ENCODE data around the gene ANKRD11.
A peak's percentile ranks its signal among the peaks of the same experiment; 100 is the strongest.
"Not testable (repeated sequence)": the region's sequence is repeated elsewhere in the genome, so short reads cannot be mapped to it uniquely, and the experiment has no call there.

Gene ANKRD11

GRCh38 chr16:89376812-89377452, 113.4 kb downstream of the ANKRD11 start:
- no peak for DNase-seq

GRCh38 chr16:89375686-89376085, 114.7 kb downstream of the ANKRD11 start:
- no peak for DNase-seq

- peak; percentile 53 for DNase-seq
Measured at GRCh38 chr16:89375021-89375420, 115.3 kb downstream of the ANKRD11 start.

DNA sequence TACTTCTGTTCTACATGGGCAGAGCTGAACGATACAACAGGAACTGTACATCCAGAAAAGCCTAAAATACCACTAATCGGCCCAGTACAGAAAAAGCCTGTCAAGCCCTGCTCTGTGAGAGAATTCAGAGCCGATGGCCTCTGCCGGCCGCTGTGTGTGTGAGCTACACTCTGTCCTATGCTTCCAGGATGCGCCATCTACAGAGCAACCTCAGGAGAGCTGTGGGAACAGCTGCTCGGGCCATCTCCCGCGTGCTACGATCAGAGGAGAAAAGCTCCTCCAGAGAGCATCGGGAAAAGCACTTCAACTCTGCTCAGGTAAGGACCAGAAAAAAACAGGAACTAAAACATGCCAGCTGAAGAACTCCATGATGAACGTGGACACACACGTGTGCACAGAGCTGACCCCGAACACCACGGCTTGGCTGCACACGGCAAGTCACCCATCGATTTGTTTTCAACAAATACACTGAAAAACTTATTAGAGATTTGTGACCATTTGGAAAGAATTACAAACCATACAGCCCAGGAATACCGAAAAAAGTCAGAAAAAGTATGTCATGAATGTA, 115.9 kb downstream of the ANKRD11 start:
- peak; percentile 63 for DNase-seq

- no peak for DNase-seq
Measured at GRCh38 chr16:89373355-89374110, 116.8 kb downstream of the ANKRD11 start.

DNA sequence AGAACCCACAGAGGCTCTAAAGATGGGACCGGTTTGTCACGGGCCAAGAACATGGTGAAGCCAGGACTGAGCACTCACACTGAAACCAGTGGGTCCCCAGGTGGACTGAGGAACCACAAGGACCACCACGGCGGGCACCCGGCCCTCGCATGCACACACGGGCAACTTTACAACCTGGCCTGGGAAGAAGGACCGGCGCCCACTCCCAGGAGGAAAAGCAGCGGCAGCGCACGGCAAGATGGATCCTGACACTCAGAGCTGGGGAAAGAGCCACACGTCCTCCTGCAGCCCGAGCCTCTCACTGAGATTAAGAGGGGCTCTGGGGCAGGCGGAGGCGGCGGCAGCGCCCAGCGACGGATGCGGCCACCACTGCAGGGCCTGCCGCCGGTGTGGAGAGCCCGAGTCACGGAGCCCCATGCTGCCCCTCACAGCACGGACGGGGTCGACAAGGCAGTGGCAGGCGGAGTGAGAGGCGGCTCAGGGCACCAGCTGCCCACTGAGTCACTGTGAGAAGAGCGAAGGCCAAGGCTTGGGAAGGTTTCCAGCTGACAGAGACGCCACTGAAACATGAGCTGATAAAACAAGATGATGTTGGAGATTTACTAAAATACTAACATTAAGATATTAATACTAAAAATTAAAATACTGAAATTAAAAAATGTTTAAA, 118.3 kb downstream of the ANKRD11 start:
- DNase-seq = no peak

DNA sequence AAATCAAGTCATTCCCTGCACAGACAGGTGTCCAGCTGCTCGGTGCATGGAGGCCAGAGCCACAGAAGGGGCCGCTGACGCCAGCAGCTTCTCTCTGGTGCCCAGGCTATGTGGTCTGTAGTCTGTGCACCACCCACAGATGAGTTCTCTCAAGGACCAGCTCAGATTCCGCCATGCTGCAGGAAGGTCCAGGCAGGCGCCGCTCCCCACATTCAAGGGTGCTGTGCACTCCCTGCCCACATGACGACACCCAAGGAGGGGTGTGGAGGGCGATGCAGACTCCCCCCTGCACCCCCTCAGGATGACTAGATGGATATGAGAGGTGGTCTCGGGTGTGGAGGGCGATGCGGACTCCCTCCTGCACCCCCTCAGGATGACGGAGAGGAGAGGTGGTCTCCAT, 119.0 kb downstream of the ANKRD11 start:
- no peak for DNase-seq

GRCh38 chr16:89370601-89371000, 119.8 kb downstream of the ANKRD11 start:
- no peak for DNase-seq

GRCh38 chr16:89370081-89370511, 120.3 kb downstream of the ANKRD11 start:
- DNase-seq = no peak

- no peak for DNase-seq
Measured at GRCh38 chr16:89369266-89369895, 121.0 kb downstream of the ANKRD11 start.

- DNase-seq = no peak
Measured at GRCh38 chr16:89368604-89369249, 121.6 kb downstream of the ANKRD11 start.

GRCh38 chr16:89367538-89367915, 122.8 kb downstream of the ANKRD11 start:
- DNase-seq = no peak

DNA sequence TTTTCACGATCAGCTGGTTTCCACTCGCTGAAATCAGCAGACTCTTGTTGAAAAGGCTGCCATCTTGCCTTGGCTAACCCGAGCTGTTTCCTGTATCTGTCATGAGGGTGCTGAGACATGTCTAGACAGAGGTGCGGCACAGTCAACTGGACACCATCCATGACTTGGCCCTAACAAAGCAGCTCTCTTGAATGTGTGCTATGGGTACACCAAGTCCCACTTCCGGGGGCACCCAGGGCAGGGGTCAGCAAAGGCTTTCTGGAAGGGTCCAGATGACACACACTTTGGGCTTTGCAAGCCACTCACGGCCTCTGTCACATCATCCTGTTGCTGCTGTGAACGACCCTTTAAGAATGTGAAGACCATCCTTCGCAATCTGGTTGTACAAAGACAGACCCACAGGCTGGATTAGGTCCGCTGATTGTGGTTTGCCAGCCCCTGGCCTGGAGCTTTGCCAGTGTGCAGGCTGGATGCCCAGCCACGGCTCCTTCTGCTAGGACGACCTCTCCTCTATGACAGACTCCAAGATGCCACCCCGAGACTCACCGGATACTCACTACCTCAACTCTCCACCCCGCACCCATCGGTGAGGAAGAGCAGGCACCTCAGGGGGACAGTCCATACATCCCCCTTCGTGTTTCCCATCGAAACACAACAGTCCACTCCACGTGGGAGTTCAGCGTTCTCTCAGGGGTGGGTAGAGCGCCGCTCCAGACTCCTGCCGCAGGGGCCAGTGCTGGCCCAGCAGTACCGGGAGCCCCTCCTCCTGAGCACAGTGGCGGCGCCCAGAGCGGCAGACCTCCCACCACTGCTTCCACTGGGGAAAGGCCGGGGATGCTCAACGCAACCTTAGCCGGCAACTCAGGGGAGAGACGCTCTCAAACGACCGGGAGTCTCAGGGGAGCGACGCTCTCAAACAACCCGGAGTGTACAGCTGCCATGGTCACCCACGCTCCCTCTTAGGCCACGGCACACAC, 123.5 kb downstream of the ANKRD11 start:
- no peak for DNase-seq

DNA sequence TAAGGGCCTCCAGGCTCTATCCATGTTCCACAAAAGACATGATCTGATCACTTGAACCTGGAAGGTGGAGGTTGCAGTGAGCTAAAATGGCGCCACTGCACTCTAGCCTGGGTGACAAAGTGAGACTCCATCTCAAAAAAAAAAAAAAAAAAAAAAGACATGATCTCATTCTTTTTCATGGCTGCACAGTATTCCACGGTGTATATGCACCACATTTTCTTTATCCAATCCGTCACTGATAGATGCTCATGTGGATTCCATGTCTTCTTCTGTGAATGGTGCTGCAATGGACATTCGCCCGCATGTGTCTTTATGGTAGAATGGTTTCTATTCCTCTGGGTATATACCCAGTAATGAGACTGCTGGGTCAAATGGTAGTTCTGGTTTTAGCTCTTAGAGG, 124.4 kb downstream of the ANKRD11 start:
- no peak for DNase-seq

GRCh38 chr16:89365044-89365467, 125.3 kb downstream of the ANKRD11 start:
- DNase-seq = no peak

GRCh38 chr16:89364606-89365005, 125.8 kb downstream of the ANKRD11 start:
- peak; percentile 59 for DNase-seq

DNA sequence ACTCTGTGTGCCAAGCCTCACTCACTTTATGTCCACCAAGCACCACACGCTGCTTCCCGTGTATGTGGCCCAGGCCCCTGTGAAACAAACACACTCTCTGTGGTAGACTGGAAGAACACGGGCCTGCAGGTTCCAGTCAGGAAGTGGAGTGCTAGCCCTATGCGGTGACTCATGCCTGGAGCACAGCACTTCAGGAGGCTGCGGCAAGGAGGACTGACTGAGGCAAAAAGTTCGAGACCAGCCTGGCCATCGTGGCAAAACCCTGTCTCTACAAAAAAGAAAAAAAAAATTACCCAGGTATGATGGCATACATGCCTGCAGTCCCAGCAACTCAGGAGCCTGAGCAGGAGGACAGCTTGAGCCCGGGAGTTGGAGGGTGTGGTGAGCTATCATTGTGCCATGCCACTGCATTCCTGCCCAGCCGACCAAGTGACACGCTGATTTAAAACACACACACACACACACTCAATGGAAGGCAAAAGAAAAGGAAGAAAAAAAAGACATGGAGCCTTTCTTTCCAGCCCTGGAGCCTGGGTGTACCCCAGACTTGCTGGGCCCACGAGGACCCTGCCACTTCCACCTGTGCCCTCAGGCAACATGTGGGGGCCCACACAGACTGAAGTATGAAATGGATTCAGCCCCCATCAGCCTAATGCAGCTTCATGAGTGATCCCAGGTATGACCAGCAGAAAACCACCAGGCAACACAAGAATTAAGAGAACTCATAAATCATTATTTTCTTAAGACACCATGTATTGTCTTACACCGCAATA, 126.6 kb downstream of the ANKRD11 start:
- no peak for DNase-seq

DNA sequence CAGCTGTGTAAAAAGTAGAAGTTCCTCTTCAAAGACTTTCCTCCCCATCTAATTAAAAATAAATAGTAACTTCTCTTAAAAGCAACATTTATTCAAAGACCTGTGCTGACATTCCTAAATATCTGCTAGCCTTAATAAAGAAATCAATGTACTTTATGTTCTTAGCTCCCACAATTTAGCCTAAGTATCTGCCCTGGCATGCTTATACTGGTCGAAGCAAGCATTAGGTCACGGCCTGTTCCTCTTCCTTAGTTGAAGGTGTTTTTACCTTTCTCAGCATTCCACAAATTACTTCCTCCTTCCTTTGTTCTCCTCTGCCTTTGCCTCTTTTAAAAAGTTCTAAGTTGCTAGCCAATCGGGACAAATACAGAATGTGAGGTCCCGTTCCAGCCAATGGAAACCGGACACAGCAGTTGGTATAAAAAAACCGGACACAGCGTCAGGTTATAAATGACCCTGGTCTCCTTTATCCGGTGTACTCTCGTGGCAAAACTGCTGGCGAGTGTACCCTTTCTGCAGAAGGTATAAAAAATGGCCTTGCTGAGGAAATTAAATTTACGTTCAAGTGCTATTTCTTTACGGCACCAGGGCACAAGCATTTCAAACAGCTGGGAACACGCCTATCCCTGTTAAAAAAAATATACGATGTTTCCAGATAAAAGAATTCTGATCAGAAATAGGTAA, 127.7 kb downstream of the ANKRD11 start:
- DNase-seq = not testable (repeated sequence)

- no peak for DNase-seq
Measured at GRCh38 chr16:89361751-89362539, 128.4 kb downstream of the ANKRD11 start.
